Measurements from ENCODE around the gene SERPINB3. TPM values are rescaled to one million over a fixed set of nuclear protein-coding genes. Genes with fewer than 3 reads are reported as not detected.
"Not testable (repeated sequence)": the region's sequence is repeated elsewhere in the genome, so short reads cannot be mapped to it uniquely, and the experiment has no call there.

The SERPINB3 gene
- total RNA-seq, 1 donor from 2014 or later, result not detected

DNA sequence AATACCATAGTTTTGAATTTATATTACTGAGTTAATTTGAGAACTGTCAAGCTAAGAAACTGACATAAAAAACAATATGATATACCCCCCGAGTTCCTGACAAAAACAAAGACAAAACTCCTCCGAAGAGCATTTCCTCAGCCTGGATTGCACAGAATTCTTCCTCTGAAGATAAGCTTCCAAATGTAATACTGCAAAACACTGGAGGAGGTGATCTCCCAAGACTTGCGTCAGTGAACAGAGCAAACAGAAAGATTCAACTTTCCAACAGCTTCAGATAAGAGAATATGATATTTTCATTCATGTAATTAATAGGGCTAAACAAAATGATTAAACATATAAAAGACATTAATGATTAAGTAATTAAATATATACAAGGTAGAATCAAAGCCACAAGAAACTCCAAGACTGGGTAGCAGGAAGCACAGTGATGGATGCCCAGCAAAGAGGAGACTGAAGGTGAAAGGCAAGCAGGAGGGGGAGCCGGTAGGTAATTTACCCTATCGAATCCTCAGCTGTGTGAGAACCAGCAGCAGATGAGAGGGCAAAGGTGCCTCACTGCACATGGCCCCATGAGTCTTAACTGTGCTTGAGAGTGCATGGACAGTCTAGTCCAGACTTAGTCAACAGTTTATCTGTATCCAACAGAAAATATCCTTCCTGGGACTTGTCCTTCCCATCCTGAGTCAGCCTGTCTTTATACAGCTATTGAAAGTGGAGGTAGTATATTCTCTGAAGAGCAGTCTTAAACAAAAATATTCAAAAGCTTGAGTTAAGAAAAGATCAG lies 18.3 kb upstream of the SERPINB3 start:
- intact Hi-C loops (cut with micrococcal nuclease), result no loop called here
- Mint-ChIP-seq H3K27me3 (peaks cover 3% of the 10 kb centered on the region), H3K4me1 (no peaks in the 10 kb centered on the region), H3K27ac (no peak overlapping the region), H3K4me3 (no peak overlapping the region), H3K36me3 (ENCODE audit: low read depth) (no peaks in the 10 kb centered on the region), H3K9me3 (no peaks in the 10 kb centered on the region)
- no peak for DNase-seq

DNA sequence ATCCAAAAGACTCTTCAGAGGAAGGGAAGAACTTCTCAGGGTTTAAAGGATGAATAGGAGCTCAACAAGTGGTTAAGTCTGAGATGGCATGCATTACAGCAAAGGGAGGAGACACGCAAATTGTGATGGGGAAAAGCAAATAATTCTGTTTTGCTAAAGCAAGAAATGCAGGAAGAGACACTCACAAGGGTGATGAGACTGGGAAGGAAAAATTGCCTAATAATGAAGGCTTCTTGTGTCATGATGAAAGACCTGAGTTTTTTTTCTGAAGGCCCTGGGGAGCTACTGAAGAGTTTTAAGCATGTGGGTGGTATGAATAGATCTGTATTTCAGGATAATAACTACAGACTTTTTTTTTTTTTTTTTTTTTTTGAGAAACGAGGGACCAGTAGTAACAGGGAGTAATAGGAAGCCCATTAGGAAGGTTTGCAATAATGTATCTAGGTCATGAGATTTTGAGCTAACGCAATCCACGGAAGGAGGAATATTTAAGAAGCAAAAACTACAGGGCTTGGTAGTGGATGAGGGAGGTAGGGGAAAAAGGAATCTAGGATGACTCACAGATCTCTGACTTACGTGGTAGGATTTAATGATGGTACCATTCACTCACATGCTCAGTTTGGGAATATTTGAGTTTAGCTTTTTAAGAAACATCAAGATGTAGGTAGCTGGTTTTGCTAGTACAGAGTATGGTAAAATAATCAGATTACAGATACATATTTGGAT lies 16.0 kb upstream of the SERPINB3 start:
- no peaks in the 10 kb centered on the region for H3K4me1 Mint-ChIP-seq
- H3K27me3 Mint-ChIP-seq, result peaks cover 3% of the 10 kb centered on the region
- peak; percentile 13 for DNase-seq
- intact Hi-C loops (cut with micrococcal nuclease), result no loop called here
- H3K9me3 Mint-ChIP-seq, result no peaks in the 10 kb centered on the region
- H3K36me3 Mint-ChIP-seq (ENCODE audit: low read depth), result no peaks in the 10 kb centered on the region
- H3K4me3 Mint-ChIP-seq, result no peak overlapping the region
- H3K27ac Mint-ChIP-seq, result no peak overlapping the region

DNA sequence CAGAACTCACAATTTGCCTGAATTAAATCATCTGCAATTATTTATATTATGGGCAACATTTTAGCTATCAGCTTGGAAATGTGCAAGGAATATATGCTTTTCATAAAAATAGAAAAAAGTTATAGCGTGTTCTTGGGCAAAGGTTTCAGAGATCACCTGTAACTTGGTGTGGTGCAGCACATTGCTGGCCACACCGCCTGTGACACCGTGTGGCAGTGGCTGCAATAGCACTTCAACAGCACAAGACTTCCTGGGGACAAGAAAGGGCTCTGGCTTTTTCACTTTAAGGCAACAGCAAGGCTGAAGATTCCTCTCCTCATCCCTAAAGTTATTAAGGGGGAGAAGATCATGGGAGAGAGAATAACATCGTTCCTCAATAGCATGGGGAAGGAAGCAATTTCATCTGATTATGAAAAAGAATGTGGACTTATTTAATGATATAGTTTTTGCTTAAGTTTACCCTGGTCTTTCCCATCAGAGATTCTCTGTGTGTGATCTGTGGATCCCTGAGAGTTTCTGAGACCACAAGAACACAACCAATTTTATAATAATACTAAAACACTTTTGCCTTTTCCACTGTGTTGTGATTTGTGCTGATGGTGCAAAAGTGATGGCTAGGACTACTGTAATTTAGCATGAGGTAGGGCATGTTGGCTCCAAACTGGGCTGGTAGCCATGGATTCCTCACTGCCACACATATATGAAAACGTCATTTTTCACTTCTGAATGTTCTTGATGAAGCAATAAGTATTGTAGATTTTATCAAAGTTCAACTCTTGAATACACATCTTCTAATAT lies 15.0 kb upstream of the SERPINB3 start:
- Mint-ChIP-seq H3K4me1 (no peaks in the 10 kb centered on the region), H3K36me3 (ENCODE audit: low read depth) (no peaks in the 10 kb centered on the region), H3K9me3 (no peaks in the 10 kb centered on the region), H3K4me3 (no peak overlapping the region), H3K27me3 (peaks cover 3% of the 10 kb centered on the region), H3K27ac (no peak overlapping the region)
- DNase-seq, result no peak
- intact Hi-C loops (cut with micrococcal nuclease), result no loop called here

DNA sequence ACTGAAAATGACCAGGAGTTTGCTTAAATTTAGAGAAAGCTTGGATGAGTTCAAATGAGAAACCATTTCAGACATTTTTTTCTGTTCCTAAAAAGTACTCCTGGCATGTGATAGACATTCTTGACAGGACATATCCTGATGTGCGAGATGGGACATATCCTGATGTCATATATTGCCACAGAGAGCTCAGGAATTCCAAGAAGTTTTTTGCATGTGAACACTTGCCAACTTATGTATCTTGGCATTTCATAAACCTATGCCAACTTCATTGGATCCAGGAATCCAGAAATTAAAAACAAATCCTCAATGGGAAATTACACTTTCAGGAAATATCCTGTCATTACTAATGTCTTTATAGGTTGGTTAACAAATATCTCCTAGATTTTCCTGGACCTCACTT lies 2.9 kb upstream of the SERPINB3 start:
- DNase-seq, result no peak
- Mint-ChIP-seq H3K4me3 (no peak overlapping the region), H3K27me3 (no peaks in the 10 kb centered on the region), H3K4me1 (no peaks in the 10 kb centered on the region), H3K36me3 (ENCODE audit: low read depth) (no peaks in the 10 kb centered on the region), H3K9me3 (no peaks in the 10 kb centered on the region), H3K27ac (no peak overlapping the region)
- intact Hi-C loops (cut with micrococcal nuclease), result no loop called here

DNA sequence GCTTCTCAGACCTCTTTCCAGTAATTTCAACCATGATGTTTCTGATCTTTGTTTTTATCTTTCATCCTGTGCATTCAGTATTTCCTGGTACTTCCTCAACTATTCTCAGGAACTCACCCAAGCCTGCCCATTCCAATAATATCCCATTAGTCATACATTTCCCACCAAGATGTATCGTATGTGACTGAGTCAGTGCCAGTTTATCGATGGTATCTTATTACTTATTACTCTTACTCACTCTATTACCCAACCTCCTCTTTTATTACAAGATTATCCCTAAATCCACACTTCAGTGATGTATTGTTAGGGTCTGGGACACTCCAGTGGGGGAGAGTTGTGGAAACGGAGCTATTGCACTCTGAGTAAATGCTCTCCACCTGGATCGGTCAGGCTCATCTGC lies 2.8 kb downstream of the SERPINB3 start:
- intact Hi-C loops (cut with micrococcal nuclease); H3K4me3 Mint-ChIP-seq; DNase-seq; H3K9me3 Mint-ChIP-seq; H3K4me1 Mint-ChIP-seq; H3K36me3 Mint-ChIP-seq (ENCODE audit: low read depth); H3K27ac Mint-ChIP-seq; H3K27me3 Mint-ChIP-seq: not testable (repeated sequence)

DNA sequence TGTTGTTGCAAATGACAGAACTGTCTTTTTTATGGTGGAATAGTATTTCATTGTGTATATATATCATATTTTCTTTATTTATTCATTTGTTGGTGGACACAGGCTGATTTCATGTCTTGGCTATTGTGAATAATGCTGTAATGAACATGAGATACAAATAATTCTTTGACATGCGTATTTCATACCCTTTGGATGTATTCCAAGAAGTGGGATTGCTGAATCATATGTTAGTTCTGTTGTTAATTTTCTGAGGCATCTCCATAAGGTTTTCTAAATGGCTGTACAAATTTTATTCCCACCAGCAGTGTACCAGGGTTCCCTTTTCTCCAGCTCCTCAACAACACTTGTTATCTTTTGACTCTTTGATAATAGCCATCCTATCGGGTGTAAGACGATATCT lies 11.4 kb downstream of the SERPINB3 start:
- H3K36me3 Mint-ChIP-seq (ENCODE audit: low read depth); intact Hi-C loops (cut with micrococcal nuclease); H3K4me3 Mint-ChIP-seq; H3K27me3 Mint-ChIP-seq; H3K9me3 Mint-ChIP-seq; DNase-seq; H3K27ac Mint-ChIP-seq; H3K4me1 Mint-ChIP-seq: not testable (repeated sequence)

DNA sequence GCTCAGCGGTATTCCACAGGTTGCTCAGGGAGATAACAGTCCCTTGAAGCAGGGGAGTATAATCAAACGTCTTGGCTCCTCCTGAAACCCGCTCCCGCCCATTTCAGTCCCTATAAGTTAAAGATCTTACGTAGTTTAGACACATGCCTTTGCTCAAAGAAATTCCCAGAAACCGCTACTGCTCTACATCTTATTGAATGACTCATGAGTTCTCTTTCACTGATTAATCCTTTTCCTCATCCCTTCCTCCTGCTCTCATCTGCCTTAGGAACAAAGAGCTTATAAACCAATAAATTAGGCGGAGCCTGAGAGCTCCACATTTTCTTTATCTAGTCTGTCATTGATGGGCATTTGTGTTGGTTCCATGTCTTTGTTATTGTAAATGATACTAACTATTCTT lies 13.5 kb downstream of the SERPINB3 start:
- no peaks in the 10 kb centered on the region for H3K4me1 Mint-ChIP-seq
- H3K9me3 Mint-ChIP-seq, result no peaks in the 10 kb centered on the region
- H3K27me3 Mint-ChIP-seq, result no peaks in the 10 kb centered on the region
- intact Hi-C loops (cut with micrococcal nuclease), result no loop called here
- H3K36me3 Mint-ChIP-seq (ENCODE audit: low read depth), result no peaks in the 10 kb centered on the region
- no peak for DNase-seq
- H3K27ac Mint-ChIP-seq, result no peak overlapping the region
- H3K4me3 Mint-ChIP-seq, result no peak overlapping the region

DNA sequence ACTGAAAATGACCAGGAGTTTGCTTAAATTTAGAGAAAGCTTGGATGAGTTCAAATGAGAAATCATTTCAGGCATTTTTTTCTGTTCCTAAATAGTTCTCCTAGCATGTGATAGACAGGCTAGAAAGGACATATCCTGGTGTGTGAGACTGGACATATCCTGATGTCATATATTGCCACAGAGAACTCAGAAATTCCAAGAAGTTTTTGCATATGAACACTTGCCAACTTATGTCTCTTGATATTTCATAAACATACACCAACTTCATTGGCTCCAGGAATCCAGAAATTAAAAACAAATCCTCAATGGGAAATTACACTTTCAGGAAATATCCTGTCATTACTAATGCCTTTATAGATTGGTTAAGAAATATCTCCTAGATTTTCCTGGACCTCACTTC lies 14.8 kb downstream of the SERPINB3 start:
- Mint-ChIP-seq H3K36me3 (ENCODE audit: low read depth) (no peaks in the 10 kb centered on the region), H3K4me3 (no peak overlapping the region), H3K27ac (no peak overlapping the region), H3K9me3 (no peaks in the 10 kb centered on the region), H3K27me3 (no peaks in the 10 kb centered on the region), H3K4me1 (no peaks in the 10 kb centered on the region)
- no peak for DNase-seq
- intact Hi-C loops (cut with micrococcal nuclease), result no loop called here

DNA sequence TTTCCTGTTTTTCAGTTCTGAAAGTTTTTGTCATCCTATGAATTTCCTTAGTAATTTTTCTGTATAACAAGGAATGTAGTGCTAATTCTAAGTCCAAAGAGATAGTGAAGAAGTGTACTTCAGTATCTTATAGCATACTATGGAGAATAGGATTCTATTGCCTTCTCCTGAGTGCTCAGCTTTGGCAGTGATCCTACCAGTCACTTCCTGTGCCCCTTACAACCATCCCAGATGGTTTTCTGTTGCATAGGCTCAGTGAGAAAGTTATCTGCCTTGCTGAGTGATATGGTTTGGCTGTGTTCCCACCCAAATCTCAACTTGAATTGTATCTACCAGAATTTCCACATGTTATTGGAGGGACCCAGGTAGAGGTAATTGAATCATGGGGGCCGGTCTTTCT lies 17.0 kb downstream of the SERPINB3 start:
- H3K36me3 Mint-ChIP-seq (ENCODE audit: low read depth); H3K4me3 Mint-ChIP-seq; intact Hi-C loops (cut with micrococcal nuclease); H3K27ac Mint-ChIP-seq; DNase-seq; H3K4me1 Mint-ChIP-seq; H3K27me3 Mint-ChIP-seq; H3K9me3 Mint-ChIP-seq: not testable (repeated sequence)

DNA sequence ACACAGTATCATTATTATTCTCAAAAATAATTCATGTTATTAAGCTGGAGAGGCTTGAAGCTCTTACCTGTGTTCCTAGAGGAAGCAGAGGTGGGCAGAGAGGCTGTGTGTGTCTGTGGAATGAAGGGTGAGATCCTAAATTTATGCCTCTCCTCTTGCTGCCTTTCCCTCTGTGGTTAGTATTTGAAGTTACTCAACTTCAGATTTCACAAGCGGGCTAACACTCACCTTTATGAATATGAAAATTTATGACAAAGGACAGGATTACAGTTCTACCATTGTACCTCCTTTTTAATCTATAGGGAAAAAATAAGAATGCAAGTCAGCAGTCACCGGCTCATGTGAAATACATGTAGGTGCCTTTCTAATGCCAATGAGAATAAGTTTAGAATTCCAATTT lies 17.6 kb downstream of the SERPINB3 start, which contains the start of gene SERPINB4:
SERPINB4 (minus strand) TSS at position 115 of the 400 bp plus-strand sequence. CDS start 679 bp downstream, outside the sequence.
- DNase-seq; H3K36me3 Mint-ChIP-seq (ENCODE audit: low read depth); H3K27me3 Mint-ChIP-seq; intact Hi-C loops (cut with micrococcal nuclease); H3K4me1 Mint-ChIP-seq; H3K4me3 Mint-ChIP-seq; H3K27ac Mint-ChIP-seq; H3K9me3 Mint-ChIP-seq: not testable (repeated sequence)

DNA sequence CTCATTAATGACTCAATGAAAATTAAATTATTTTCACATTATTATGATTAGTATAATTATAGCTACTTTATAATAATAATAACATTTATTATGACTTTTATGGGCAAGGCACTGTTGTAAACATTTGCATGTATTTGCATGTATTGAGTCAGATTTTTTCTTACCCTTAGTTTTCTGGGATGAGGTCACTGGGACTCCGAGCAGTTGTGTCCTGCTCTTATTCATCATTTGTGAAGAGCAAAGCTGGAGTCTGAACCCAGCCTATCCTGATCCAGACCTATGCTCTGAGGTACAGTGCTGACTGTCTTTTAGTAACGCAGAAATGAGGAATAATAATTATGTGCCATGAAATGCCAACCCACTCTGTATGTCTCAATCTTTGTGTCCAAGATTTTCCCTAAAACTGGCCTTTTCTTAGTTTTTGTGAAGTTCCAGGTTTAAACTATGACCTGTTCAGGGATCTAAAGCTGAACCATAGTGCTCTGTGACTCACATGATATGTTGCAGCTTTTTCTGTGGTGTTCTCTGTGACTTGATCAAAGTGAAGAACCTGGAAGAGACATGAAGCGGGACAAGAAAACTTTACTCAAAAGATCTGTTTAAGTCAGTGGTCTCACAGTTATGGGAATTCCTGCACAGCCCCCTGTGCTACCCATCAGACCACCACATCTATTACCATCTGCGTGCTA lies 18.9 kb downstream of the SERPINB3 start:
- not testable (repeated sequence) for DNase-seq

DNA sequence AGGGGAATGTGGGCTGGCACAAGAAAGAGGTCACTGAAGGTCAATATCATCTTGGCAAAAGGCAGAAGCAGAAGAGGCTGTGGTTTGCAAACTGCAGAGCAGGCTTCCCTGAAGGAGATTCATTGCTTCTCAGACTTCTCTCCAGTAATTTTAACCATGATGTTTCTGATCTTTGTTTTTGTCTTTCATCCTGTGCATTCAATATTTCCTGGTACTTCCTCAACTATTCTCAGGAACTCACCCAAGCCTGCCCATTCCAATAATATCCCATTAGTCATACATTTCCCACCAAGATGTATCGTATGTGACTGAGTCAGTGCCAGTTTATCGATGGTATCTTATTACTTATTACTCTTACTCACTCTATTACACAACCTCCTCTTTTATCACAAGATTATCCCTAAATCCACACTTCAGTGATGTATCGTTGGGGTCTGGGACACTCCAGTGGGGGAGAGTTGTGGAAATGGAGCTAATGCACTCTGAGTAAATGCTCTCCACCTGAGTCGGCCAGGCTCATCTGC lies 20.5 kb downstream of the SERPINB3 start:
- H3K36me3 Mint-ChIP-seq (ENCODE audit: low read depth); intact Hi-C loops (cut with micrococcal nuclease); H3K27me3 Mint-ChIP-seq; H3K9me3 Mint-ChIP-seq; H3K4me3 Mint-ChIP-seq; DNase-seq; H3K27ac Mint-ChIP-seq; H3K4me1 Mint-ChIP-seq: not testable (repeated sequence)

More for the DNA sequence above, 18.9 kb downstream of the SERPINB3 start:
- H3K4me3 Mint-ChIP-seq; H3K4me1 Mint-ChIP-seq; H3K27ac Mint-ChIP-seq; H3K27me3 Mint-ChIP-seq; intact Hi-C loops (cut with micrococcal nuclease); H3K9me3 Mint-ChIP-seq; H3K36me3 Mint-ChIP-seq (ENCODE audit: low read depth): not testable (repeated sequence)

DNA sequence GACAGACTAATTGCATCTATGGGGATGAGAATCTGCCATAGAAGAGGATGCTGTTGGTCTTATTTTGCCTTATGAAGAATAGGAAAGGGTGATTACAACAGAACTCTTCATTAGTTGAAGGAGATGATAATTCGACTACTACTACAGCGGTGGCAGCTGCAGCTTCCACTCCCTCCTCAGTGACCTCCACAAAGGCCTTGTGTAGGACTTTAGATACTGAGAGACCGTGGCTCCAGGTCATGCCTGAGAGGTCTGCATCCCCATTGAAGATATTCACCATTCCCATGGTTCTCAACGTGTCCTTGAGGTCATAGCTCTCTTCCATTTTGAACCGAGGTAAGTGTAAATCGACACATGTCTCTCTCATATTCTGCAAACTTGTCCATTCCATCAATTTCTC lies 24.0 kb downstream of the SERPINB3 start:
- Mint-ChIP-seq H3K9me3 (no peaks in the 10 kb centered on the region), H3K27me3 (no peaks in the 10 kb centered on the region), H3K4me3 (no peak overlapping the region), H3K27ac (no peak overlapping the region), H3K4me1 (no peaks in the 10 kb centered on the region), H3K36me3 (ENCODE audit: low read depth) (no peaks in the 10 kb centered on the region)
- DNase-seq, result no peak
- intact Hi-C loops (cut with micrococcal nuclease), result no loop called here

Measured in activated CD4-positive, alpha-beta T cell treated with anti-CD3 and anti-CD28 coated beads, Interleukin-2, amount 10 ng/mL, durations not matched to agents 24 days and 14 days (primary cell).